Mucosa of descending colon (tissue), 3 donors: Measurements from ENCODE around the gene AKAP9. TPM values are rescaled to one million over a fixed set of nuclear protein-coding genes. Genes with fewer than 3 reads are reported as not detected.
"Not testable (repeated sequence)": the region's sequence is repeated elsewhere in the genome, so short reads cannot be mapped to it uniquely, and the experiment has no call there.

Experiments used
- ATAC-seq: fragments of 200-7000 bp; cut with Tn5 transposase; one replicate; pipeline ENCODE4 v1.9.1; 2020; ENCODE audit warnings: mild to moderate bottlenecking, moderate library complexity
- DNase-seq, 3 donors: peaks; one replicate each; pipeline ENCODE4 v3.0.0-alpha.2; 2020
- H3K36me3 ChIP-seq: fragments of 200-600 bp; one replicate; pipeline ENCODE4 v1.8.0; 2021; ENCODE audit warnings: low read depth, mild to moderate bottlenecking
- H3K4me1 ChIP-seq: fragments of 200-600 bp; one replicate; pipeline ENCODE4 v1.8.0; 2021; ENCODE audit warnings: low read depth, mild to moderate bottlenecking
- H3K4me3 ChIP-seq: fragments of 200-600 bp; one replicate; pipeline ENCODE4 v1.8.0; 2021; ENCODE audit warnings: mild to moderate bottlenecking
- H3K9me3 ChIP-seq: fragments of 200-600 bp; one replicate; pipeline ENCODE4 v1.8.0; 2021; ENCODE audit warnings: mild to moderate bottlenecking
- intact Hi-C, 2 donors: fragments of 100-400 bp; cut with DNase I in 1 of 2; cut with micrococcal nuclease in 1 of 2; formaldehyde crosslinking; loops; one replicate each; pipeline versions ENCODE4 v1.11.0 to v1.11.1; 2022; cut with DNase I, micrococcal nuclease
- total RNA-seq, 3 donors: library from RNA; stranded (reverse); fragmentation: NEBNext Ultra II Directional in 2 of 3; extraction: Animal tissue kit (Norgen Biotek cat#: 25700) in 2 of 3; gene quantifications; one replicate each; pipeline versions ENCODE4 v1.2.1 to v1.2.4, GENCODE V29; 2021 to 2023
- TF ChIP-seq, protein P1 (sequence below): fragments of 200-600 bp; IDR thresholded peaks from one replicate; pipeline ENCODE4 v1.8.0; 2022; ENCODE audit warnings: antibody characterized with exemption, mild to moderate bottlenecking
- donor health status: DM: no; HTN: no; CAD: no; lungs with moderate emphysema.
- donor health status: DM: no; HTN: no; CAD: no.
- donor health status: DM: no; HTN: yes; CAD: no.

The AKAP9 gene
- total RNA-seq, 3 donors from 2014 or later: 119 to 206 (median 137) TPM

DNA sequence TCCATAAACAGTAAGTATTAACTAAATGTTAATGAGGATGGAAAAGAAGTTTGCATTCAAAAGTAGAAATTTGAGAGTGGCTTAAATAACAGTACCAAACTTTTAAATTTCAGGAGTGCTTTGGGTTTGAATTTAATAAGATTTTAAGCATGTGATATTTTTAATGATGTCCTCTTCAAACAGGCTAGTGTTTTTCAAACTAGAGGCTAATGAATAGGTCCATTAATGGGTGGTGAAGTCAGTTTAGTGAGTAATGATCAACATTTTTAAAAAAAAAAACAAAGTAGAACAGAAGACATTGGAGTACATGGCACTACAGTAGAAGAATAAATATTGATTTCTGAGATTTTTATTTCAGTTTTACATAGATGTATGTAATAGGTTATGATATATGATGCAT is 72.9 kb downstream of the AKAP9 start:
- Histone ChIP-seq H3K9me3 (peaks cover 4% of the 10 kb centered on the region), H3K4me3 (no peak overlapping the region), H3K36me3 (no peaks in the 10 kb centered on the region), H3K4me1 (no peaks in the 10 kb centered on the region)
- TF ChIP-seq, protein P1, sequence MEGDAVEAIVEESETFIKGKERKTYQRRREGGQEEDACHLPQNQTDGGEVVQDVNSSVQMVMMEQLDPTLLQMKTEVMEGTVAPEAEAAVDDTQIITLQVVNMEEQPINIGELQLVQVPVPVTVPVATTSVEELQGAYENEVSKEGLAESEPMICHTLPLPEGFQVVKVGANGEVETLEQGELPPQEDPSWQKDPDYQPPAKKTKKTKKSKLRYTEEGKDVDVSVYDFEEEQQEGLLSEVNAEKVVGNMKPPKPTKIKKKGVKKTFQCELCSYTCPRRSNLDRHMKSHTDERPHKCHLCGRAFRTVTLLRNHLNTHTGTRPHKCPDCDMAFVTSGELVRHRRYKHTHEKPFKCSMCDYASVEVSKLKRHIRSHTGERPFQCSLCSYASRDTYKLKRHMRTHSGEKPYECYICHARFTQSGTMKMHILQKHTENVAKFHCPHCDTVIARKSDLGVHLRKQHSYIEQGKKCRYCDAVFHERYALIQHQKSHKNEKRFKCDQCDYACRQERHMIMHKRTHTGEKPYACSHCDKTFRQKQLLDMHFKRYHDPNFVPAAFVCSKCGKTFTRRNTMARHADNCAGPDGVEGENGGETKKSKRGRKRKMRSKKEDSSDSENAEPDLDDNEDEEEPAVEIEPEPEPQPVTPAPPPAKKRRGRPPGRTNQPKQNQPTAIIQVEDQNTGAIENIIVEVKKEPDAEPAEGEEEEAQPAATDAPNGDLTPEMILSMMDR: no peak
- DNase-seq (no peak), ATAC-seq (no peak)
- intact Hi-C loops: no loop called here

DNA sequence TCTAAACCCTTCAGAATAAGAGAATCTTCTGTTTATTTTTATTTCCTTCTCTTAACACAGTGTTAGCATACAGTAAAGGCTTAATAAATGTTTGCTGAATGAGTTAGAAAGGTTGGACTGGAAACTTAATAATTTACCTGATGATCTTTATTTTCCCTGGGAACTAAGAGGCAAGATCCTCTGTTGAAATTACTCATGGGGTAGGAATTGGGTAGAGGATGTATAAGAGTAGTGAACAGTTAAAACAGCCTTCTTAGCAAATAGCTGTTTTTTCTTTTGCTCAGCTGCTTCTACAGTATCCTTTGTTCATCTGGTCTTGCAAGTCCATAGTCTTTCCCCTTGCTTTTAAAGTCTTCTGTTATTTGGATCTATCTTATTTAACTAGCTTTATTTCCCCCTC is 80.0 kb downstream of the AKAP9 start:
- Histone ChIP-seq H3K36me3 (no peaks in the 10 kb centered on the region), H3K4me1 (no peaks in the 10 kb centered on the region), H3K9me3 (no peaks in the 10 kb centered on the region), H3K4me3 (no peak overlapping the region)
- intact Hi-C loops: loop anchor here in 1 of 2 donors (10.0 kb wide), 1 partner anchor 146 kb away; no protein-coding TSS in a partner anchor
- DNase-seq (no peak), ATAC-seq (no peak)
- TF ChIP-seq, protein P1: no peak

DNA sequence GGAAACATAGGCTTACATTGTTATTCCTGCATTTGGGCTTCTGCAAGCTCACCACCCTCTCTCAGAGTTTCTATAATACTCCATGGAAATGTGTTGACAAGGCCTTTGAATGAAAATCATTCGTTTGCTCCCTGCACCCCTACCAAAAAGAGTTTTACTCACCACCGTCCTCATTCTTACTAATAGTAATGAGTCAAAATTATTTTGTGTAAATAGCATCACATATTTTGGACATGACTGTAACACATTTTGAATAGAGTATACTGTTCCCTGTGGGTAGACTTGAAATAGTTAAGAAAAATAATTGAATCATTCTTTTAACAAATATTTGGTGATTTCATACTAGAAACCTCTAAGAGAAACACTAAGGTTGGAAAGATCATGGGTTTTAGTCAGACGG is 84.6 kb downstream of the AKAP9 start:
- Histone ChIP-seq H3K4me3 (no peak overlapping the region), H3K4me1 (no peaks in the 10 kb centered on the region), H3K36me3 (peaks cover 5% of the 10 kb centered on the region), H3K9me3 (peaks cover 7% of the 10 kb centered on the region)
- intact Hi-C loops: loop anchor here in 1 of 2 donors (10.0 kb wide), 1 partner anchor 150 kb away; no protein-coding TSS in a partner anchor
- ATAC-seq (no peak), DNase-seq (no peak)
- TF ChIP-seq, protein P1: no peak

DNA sequence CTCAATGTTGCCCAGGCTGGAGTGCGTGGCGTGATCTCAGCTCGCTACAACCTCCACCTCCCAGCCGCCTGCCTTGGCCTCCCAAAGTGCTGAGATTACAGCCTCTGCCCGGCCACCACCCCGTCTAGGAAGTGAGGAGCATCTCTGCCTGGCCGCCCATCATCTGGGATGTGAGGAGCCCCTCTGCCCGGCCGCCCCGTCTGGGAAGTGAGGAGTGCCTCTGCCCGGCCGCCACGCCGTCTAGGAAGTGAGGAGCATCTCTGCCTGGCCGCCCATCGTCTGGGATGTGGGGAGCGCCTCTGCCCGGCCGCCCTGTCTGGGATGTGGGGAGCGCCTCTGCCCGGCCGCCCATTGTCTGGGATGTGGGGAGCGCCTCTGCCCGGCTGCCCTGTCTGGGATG is 86.0 kb downstream of the AKAP9 start:
- not testable (repeated sequence) for H3K4me1 ChIP-seq, H3K4me3 ChIP-seq, DNase-seq, ATAC-seq, H3K36me3 ChIP-seq, H3K9me3 ChIP-seq
- intact Hi-C loops: loop anchor here in 1 of 2 donors (10.0 kb wide), 1 partner anchor 152 kb away; no protein-coding TSS in a partner anchor

DNA sequence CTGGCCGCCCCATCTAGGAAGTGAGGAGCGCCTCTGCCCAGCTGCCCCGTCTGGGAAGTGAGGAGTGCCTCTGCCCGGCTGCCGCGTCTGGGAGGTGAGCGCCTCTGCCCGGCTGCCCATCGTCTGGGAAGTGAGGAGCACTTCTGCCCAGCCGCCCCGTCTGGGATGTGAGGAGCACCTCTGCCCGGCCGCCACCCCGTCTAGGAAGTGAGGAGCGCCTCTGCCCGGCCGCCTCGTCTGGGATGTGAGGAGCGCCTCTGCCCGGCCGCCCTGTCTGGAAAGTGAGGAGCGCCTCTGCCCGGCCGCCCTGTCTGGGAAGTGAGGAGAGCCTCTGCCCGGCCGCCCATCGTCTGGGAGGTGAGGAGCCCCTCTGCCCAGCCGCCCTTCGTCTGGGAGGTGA is 86.5 kb downstream of the AKAP9 start:
- H3K4me3 ChIP-seq, H3K4me1 ChIP-seq, H3K36me3 ChIP-seq, DNase-seq, H3K9me3 ChIP-seq, ATAC-seq: not testable (repeated sequence)
- intact Hi-C loops: loop anchor here in 1 of 2 donors (10.0 kb wide), 1 partner anchor 152 kb away; no protein-coding TSS in a partner anchor

DNA sequence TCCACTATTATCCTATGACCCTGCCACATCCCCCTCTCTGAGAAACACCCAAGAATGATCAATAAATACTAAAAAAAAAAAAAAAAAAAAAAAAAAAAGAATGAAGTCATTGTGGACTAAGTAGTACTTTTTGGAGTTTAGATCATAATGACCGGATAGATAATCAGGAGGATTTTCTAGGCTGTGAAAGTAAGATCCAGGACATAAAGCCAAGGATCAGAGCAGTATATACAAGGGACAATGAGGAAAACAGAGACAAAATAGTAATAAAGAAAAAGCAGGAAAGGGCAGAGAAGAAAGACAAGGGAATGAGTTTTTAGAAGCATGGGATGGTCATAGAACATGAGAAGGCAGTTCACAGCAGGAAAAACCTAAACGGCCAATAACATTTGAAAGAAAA is 87.6 kb downstream of the AKAP9 start:
- peaks cover 7% of the 10 kb centered on the region for H3K9me3 ChIP-seq
- TF ChIP-seq, protein P1: no peak
- no peaks in the 10 kb centered on the region for H3K4me1 ChIP-seq
- no peak for ATAC-seq
- no peak for DNase-seq
- H3K4me3 ChIP-seq: no peak overlapping the region
- intact Hi-C loops: loop anchor here in 1 of 2 donors (10.0 kb wide), 1 partner anchor 153 kb away; no protein-coding TSS in a partner anchor
- peaks cover 5% of the 10 kb centered on the region for H3K36me3 ChIP-seq

DNA sequence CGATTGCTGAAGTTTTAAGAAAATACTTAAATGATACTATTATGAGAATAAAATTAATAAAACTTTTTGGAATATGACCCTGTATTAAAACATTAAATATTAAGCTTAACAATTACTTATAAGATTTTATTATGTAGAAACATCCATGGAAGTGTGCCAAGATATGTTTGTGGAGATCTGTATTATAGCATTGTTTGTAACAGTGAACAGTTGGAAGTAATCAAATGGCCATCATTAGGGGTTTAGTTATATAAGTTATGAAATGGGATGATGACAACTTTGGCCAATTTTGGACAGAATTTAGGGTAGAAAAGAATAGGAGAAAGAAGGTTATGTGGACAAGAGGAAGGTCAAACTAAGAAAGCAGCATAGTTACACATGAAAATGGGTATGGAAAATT is 88.0 kb downstream of the AKAP9 start:
- DNase-seq (no peak), ATAC-seq (no peak)
- H3K4me1 ChIP-seq: no peaks in the 10 kb centered on the region
- peaks cover 7% of the 10 kb centered on the region for H3K9me3 ChIP-seq
- no peak overlapping the region for H3K4me3 ChIP-seq
- TF ChIP-seq, protein P1: no peak
- intact Hi-C loops: loop anchor here in 1 of 2 donors (10.0 kb wide), 1 partner anchor 154 kb away; no protein-coding TSS in a partner anchor
- H3K36me3 ChIP-seq: peaks cover 5% of the 10 kb centered on the region
